Subcutaneous abdominal adipose tissue (tissue), 5 donors: Measurements from ENCODE around the gene CEP152.

Experiments
- H3K27ac ChIP-seq: one replicate; pipeline ENCODE4 v1.7.0; 2013; ENCODE audit warnings: low read depth, mild to moderate bottlenecking, inconsistent platforms, low read length, moderate library complexity
- H3K27me3 ChIP-seq, 5 donors: one replicate each; pipeline ENCODE4 v1.7.0; 2013; ENCODE audit warnings: low read length in 5 of 5, inconsistent platforms in 1 of 5; ENCODE audit not compliant: control insufficient read depth in 5 of 5, insufficient read depth in 4 of 5
- H3K36me3 ChIP-seq, 5 donors: one replicate each; pipeline ENCODE4 v1.7.0; 2013; ENCODE audit warnings: low read length in 5 of 5; ENCODE audit not compliant: control insufficient read depth in 5 of 5, insufficient read depth in 5 of 5
- H3K4me1 ChIP-seq, 5 donors: one replicate each; pipeline ENCODE4 v1.7.0; 2013; ENCODE audit warnings: low read length in 5 of 5, mild to moderate bottlenecking in 3 of 5, moderate library complexity in 1 of 5; ENCODE audit not compliant: control insufficient read depth in 5 of 5, insufficient read depth in 5 of 5
- H3K4me3 ChIP-seq, 5 donors: one replicate each; pipeline ENCODE4 v1.7.0; 2013; ENCODE audit warnings: low read length in 5 of 5, low read depth in 1 of 5
- H3K9ac ChIP-seq, 5 donors: one replicate each; pipeline ENCODE4 v1.7.0; 2013; ENCODE audit warnings: low read length in 5 of 5, mild to moderate bottlenecking in 4 of 5, moderate library complexity in 3 of 5
- H3K9me3 ChIP-seq, 5 donors: one replicate each; pipeline ENCODE4 v1.7.0; 2013; ENCODE audit warnings: low read length in 5 of 5; ENCODE audit not compliant: control insufficient read depth in 5 of 5
- donor health status: healthy.
- donor health status: healthy.
- donor health status: healthy.
- donor health status: healthy.
- donor health status: healthy.

The CEP152 gene

GRCh38 chr15:48719668-48720067 is 91.2 kb downstream of the CEP152 start:
- Histone ChIP-seq H3K4me3 (no peak overlapping the region), H3K27me3 (no peaks in the 10 kb centered on the region), H3K9me3 (peaks cover 3 to 11% (median 8%) of the 10 kb centered on the region in 5 donors), H3K4me1 (peaks cover 0 to 11% (median 6%) of the 10 kb centered on the region in 5 donors), H3K36me3 (peaks cover 0 to 3% (median 0%) of the 10 kb centered on the region in 5 donors), H3K27ac (no peak overlapping the region), H3K9ac (no peak overlapping the region)

- Histone ChIP-seq H3K9me3 (peaks cover 3 to 11% (median 8%) of the 10 kb centered on the region in 5 donors), H3K36me3 (peaks cover 0 to 3% (median 0%) of the 10 kb centered on the region in 5 donors), H3K27ac (no peak overlapping the region), H3K4me3 (no peak overlapping the region), H3K9ac (no peak overlapping the region), H3K4me1 (peaks cover 0 to 11% (median 6%) of the 10 kb centered on the region in 5 donors), H3K27me3 (no peaks in the 10 kb centered on the region)
Observed at GRCh38 chr15:48718646-48719045, 92.2 kb downstream of the CEP152 start.

GRCh38 chr15:48717458-48717857 is 93.4 kb downstream of the CEP152 start:
- Histone ChIP-seq H3K9ac (no peak overlapping the region), H3K27me3 (no peaks in the 10 kb centered on the region), H3K9me3 (peaks cover 3 to 11% (median 8%) of the 10 kb centered on the region in 5 donors), H3K4me3 (no peak overlapping the region), H3K36me3 (peaks cover 0 to 3% (median 0%) of the 10 kb centered on the region in 5 donors), H3K4me1 (peaks cover 0 to 11% (median 6%) of the 10 kb centered on the region in 5 donors), H3K27ac (no peak overlapping the region)

GRCh38 chr15:48712546-48712945 is 98.3 kb downstream of the CEP152 start:
- Histone ChIP-seq H3K4me1 (no peaks in the 10 kb centered on the region), H3K9me3 (peaks cover 3 to 11% (median 8%) of the 10 kb centered on the region in 5 donors), H3K9ac (no peak overlapping the region), H3K36me3 (peaks cover 0 to 3% (median 0%) of the 10 kb centered on the region in 5 donors), H3K27ac (no peak overlapping the region), H3K27me3 (no peaks in the 10 kb centered on the region), H3K4me3 (no peak overlapping the region)

GRCh38 chr15:48710952-48711495 is 99.8 kb downstream of the CEP152 start:
- H3K9me3 ChIP-seq: peaks cover 5 to 11% (median 7%) of the 10 kb centered on the region in 5 donors
- H3K27me3 ChIP-seq: no peaks in the 10 kb centered on the region
- no peak overlapping the region for H3K4me3 ChIP-seq
- no peak overlapping the region for H3K9ac ChIP-seq
- H3K36me3 ChIP-seq: no peaks in the 10 kb centered on the region
- H3K4me1 ChIP-seq: no peaks in the 10 kb centered on the region
- H3K27ac ChIP-seq: no peak overlapping the region

- no peak overlapping the region for H3K9ac ChIP-seq
- no peak overlapping the region for H3K27ac ChIP-seq
- no peaks in the 10 kb centered on the region for H3K36me3 ChIP-seq
- H3K9me3 ChIP-seq: peaks cover 0 to 12% (median 6%) of the 10 kb centered on the region in 5 donors
- H3K27me3 ChIP-seq: no peaks in the 10 kb centered on the region
- H3K4me3 ChIP-seq: no peak overlapping the region
- H3K4me1 ChIP-seq: no peaks in the 10 kb centered on the region
Observed at GRCh38 chr15:48708641-48709040, 102.2 kb downstream of the CEP152 start.

- Histone ChIP-seq H3K36me3 (no peaks in the 10 kb centered on the region), H3K4me1 (no peaks in the 10 kb centered on the region)
Observed at GRCh38 chr15:48705381-48705780, 105.5 kb downstream of the CEP152 start.

GRCh38 chr15:48703544-48703943 is 107.3 kb downstream of the CEP152 start:
- H3K27me3 ChIP-seq: no peaks in the 10 kb centered on the region
- no peaks in the 10 kb centered on the region for H3K4me1 ChIP-seq
- H3K9ac ChIP-seq: no peak overlapping the region
- no peaks in the 10 kb centered on the region for H3K36me3 ChIP-seq
- no peak overlapping the region for H3K27ac ChIP-seq
- no peak overlapping the region for H3K4me3 ChIP-seq
- H3K9me3 ChIP-seq: peaks cover 0 to 12% (median 6%) of the 10 kb centered on the region in 5 donors

More at GRCh38 chr15:48705381-48705780, 105.5 kb downstream of the CEP152 start:
- Histone ChIP-seq H3K9ac (no peak overlapping the region), H3K9me3 (peaks cover 0 to 12% (median 6%) of the 10 kb centered on the region in 5 donors), H3K4me3 (no peak overlapping the region), H3K27me3 (no peaks in the 10 kb centered on the region), H3K27ac (no peak overlapping the region)

- H3K4me1 ChIP-seq: no peaks in the 10 kb centered on the region
- no peak overlapping the region for H3K4me3 ChIP-seq
- no peaks in the 10 kb centered on the region for H3K36me3 ChIP-seq
- H3K27me3 ChIP-seq: no peaks in the 10 kb centered on the region
- H3K9ac ChIP-seq: no peak overlapping the region
- H3K27ac ChIP-seq: no peak overlapping the region
- peaks cover 0 to 12% (median 6%) of the 10 kb centered on the region in 5 donors for H3K9me3 ChIP-seq
Observed at GRCh38 chr15:48702569-48703236, 108.2 kb downstream of the CEP152 start.

GRCh38 chr15:48696627-48697312 is 114.1 kb downstream of the CEP152 start:
- H3K36me3 ChIP-seq: no peaks in the 10 kb centered on the region
- H3K4me1 ChIP-seq: no peaks in the 10 kb centered on the region
- H3K27me3 ChIP-seq: no peaks in the 10 kb centered on the region
- H3K27ac ChIP-seq: no peak overlapping the region
- no peaks in the 10 kb centered on the region for H3K9me3 ChIP-seq
- no peak overlapping the region for H3K9ac ChIP-seq
- no peak overlapping the region for H3K4me3 ChIP-seq
